Right lobe of liver (tissue), 6 donors: ENCODE measurements around the gene ITGA11. TPM values are rescaled to one million over a fixed set of nuclear protein-coding genes. Genes with fewer than 3 reads are reported as not detected.

Experiments
- ATAC-seq, 4 donors: fragments of 200-7000 bp; cut with Tn5 transposase; one replicate each; pipeline ENCODE4 v1.9.1; 2020; ENCODE audit warnings: mild to moderate bottlenecking in 4 of 4, moderate library complexity in 4 of 4
- DNase-seq, 3 donors: peaks; one replicate each; pipeline ENCODE4 v3.0.0-alpha.2; 2020
- H3K27ac ChIP-seq, 3 donors: fragments of 200-600 bp; one replicate each; pipeline ENCODE4 v1.8.0; 2022
- H3K27me3 ChIP-seq, 2 donors: fragments of 200-600 bp; one replicate each; pipeline ENCODE4 v1.8.0; 2022
- H3K36me3 ChIP-seq, 4 donors: fragments of 200-600 bp; sonication (generic) in 1 of 4; one replicate each; pipeline versions ENCODE4 v1.5.1 to v1.8.0; 2017 to 2022; ENCODE audit warnings: control low read depth in 1 of 4
- H3K4me1 ChIP-seq, 4 donors: fragments of 200-600 bp; sonication (generic) in 1 of 4; one replicate each; pipeline versions ENCODE4 v1.5.1 to v1.8.0; 2017 to 2022; ENCODE audit warnings: control low read depth in 1 of 4
- H3K4me3 ChIP-seq, 3 donors: fragments of 200-600 bp; one replicate each; pipeline ENCODE4 v1.8.0; 2022
- H3K9me3 ChIP-seq, 4 donors: fragments of 200-600 bp; sonication (generic) in 1 of 4; one replicate each; pipeline versions ENCODE4 v1.5.1 to v1.8.0; 2017 to 2022; ENCODE audit warnings: control low read depth in 1 of 4
- POLR2A ChIP-seq: fragments of 450-650 bp; IDR thresholded peaks from one replicate; pipeline ENCODE4 v1.6.1; 2017; ENCODE audit warnings: antibody characterized with exemption, mild to moderate bottlenecking
- WGBS: methylation state at CpG from one replicate; pipeline ENCODE4 v1.1.6; 2018; ENCODE audit warnings: low coverage, low lambda C conversion rate; ENCODE audit not compliant: insufficient coverage; ENCODE audit errors: missing lambda C conversion rate; 5-methylcytosine and 5-hydroxymethylcytosine counted together
- intact Hi-C, 2 donors: fragments of 100-400 bp; cut with DNase I; formaldehyde crosslinking; loops; one replicate each; pipeline versions ENCODE4 v1.11.2 to v1.14.1; 2022
- total RNA-seq, 6 experiments: library from RNA; depleted of rRNA in 2 of 6; stranded (reverse); fragments of >200 nt in 2 of 6; fragmentation: NEBNext Ultra II Directional in 3 of 6; extraction: Animal tissue kit (Norgen Biotek cat#: 25700) in 3 of 6; gene quantifications; one replicate each; pipeline versions ENCODE4 v1.1.0 to v1.2.4, GENCODE V29; 2016 to 2023
- TF ChIP-seq, protein P1 (sequence below), 4 donors: fragments of 200-600 bp in 3 of 4; fragments of 450-650 bp in 1 of 4; IDR thresholded peaks; one replicate each; pipeline versions ENCODE4 v1.5.1 to v1.8.0; 2016 to 2022; ENCODE audit warnings: antibody characterized with exemption in 4 of 4, mild to moderate bottlenecking in 2 of 4
- donor health status: DM: no; HTN: yes; CAD: no.
- donor health status: DM: no; HTN: no; CAD: no.
- donor health status: DM: no; HTN: no; CAD: no.
- donor health status: DM: no; HTN: yes; CAD: no.
- donor health status: DM: no; HTN: yes; CAD: no.

Gene ITGA11
- total RNA-seq, 6 experiments from 2014 or later, result 0.51 to 1.4 (median 0.73) TPM

DNA sequence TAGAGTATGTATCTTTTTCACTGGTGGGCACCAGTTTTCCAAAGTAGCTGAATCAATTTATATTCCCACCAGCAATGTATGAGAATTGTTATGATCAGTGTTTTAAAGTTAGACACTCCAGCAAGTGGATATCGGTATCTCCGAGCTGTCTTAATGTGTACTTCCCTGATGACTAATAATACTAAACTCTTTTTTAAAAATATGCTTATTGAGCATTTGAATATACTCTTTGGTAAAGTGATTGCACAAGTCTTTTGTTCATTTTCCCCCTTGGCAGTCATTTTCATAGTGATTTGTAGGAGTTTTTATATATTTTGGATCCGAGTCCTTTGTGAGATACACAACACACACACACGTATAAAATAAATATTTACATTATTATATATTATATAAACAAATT, 166.9 kb downstream of the ITGA11 start:
- Histone ChIP-seq H3K4me3 (no peak overlapping the region), H3K9me3 (no peaks in the 10 kb centered on the region), H3K36me3 (no peaks in the 10 kb centered on the region), H3K4me1 (no peaks in the 10 kb centered on the region), H3K27ac (no peak overlapping the region), H3K27me3 (no peaks in the 10 kb centered on the region)
- intact Hi-C loops, result no loop called here
- ATAC-seq (no peak), DNase-seq (no peak)
- TF ChIP-seq POLR2A, result no peak
- TF ChIP-seq, protein P1, sequence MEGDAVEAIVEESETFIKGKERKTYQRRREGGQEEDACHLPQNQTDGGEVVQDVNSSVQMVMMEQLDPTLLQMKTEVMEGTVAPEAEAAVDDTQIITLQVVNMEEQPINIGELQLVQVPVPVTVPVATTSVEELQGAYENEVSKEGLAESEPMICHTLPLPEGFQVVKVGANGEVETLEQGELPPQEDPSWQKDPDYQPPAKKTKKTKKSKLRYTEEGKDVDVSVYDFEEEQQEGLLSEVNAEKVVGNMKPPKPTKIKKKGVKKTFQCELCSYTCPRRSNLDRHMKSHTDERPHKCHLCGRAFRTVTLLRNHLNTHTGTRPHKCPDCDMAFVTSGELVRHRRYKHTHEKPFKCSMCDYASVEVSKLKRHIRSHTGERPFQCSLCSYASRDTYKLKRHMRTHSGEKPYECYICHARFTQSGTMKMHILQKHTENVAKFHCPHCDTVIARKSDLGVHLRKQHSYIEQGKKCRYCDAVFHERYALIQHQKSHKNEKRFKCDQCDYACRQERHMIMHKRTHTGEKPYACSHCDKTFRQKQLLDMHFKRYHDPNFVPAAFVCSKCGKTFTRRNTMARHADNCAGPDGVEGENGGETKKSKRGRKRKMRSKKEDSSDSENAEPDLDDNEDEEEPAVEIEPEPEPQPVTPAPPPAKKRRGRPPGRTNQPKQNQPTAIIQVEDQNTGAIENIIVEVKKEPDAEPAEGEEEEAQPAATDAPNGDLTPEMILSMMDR (IDR thresholded peaks at IDR 0.05), result no peak
- WGBS, result 70% methylated on average over 4 of the region's 4 CpGs

DNA sequence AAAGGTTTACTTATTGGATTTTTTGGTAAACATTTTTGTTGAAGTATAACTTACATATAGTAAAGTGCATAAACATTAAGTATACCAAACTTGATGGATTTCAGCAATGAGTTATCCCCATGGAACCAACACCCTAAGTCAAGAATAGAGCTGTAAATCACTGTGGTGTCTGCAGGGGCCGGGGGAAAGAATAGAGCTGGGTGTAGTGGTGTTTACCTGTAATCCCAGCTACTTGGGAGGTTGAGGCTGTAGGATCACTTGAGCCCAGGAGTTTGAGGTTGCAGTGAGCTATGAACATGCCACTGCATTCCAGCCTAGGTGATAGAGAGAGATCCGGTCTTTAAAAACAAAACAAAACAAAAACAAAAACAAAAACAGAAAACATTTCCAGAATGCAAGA, 167.7 kb downstream of the ITGA11 start:
- no peak overlapping the region for H3K27ac ChIP-seq
- intact Hi-C loops, result no loop called here
- DNase-seq (no peak), ATAC-seq (no peak)
- WGBS, result 72% methylated on average over 2 of the region's 2 CpGs
- TF ChIP-seq, protein P1 (IDR thresholded peaks at IDR 0.05), result no peak
- no peak for TF ChIP-seq POLR2A
- no peaks in the 10 kb centered on the region for H3K27me3 ChIP-seq
- H3K4me3 ChIP-seq, result no peak overlapping the region
- H3K4me1 ChIP-seq, result no peaks in the 10 kb centered on the region
- no peaks in the 10 kb centered on the region for H3K9me3 ChIP-seq
- no peaks in the 10 kb centered on the region for H3K36me3 ChIP-seq

DNA sequence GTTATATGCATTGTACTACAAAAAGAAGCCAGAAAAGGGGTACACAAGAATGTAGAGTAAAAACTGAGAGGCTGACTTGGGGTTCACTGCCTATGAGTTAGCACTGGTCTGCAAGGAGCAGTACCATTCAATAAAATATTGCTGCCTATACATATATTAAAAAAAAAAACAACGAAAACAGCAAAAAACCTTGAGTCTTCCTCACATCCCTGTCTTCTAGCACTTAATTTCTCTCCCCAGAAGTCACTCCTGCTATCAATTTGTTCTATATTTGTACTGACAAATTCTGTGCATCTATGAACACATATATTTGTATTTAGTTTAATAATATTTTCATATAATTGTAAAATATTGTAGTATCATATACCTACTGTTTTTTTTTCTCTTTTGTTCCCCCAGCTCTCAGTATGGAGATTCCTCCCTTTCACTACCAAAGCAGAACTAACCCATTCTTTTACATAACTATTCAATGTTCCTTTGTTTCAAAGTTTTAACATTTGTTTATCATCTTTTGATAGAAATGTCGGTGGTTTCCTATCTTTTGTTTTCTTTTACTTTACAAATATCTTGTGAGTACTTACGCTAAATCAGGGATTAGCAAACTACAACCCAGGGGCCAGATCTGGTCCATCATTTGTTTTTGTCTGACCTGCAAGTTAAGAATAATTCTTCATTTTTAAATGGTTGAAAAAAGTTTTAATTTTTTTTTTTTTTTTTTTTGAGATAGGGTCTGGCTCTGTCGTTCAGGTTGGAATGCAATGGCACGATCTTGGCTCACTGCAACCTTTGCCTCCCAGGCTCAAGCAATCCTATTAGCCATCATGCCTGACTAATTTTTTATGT, 169.2 kb downstream of the ITGA11 start:
- no peak overlapping the region for H3K27ac ChIP-seq

DNA sequence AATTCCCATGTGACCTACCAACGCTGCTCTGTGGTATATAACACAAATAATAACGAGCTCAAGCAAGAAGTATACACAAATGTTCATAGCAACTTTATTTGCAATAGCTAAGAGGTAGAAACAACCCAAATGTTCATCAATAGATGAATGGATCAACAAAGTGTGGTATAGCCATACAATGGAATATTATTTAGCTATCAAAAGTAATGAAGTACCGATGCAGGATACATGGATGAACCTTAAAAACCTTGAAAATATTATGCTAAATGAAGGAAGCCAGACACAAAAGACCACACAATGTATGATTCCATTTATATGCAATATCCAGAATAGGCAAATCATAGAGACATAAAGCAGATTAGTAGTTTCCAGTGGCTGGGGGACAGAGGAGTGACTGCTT, 170.0 kb downstream of the ITGA11 start:
- DNase-seq (no peak), ATAC-seq (no peak)
- intact Hi-C loops, result no loop called here
- no peak overlapping the region for H3K27ac ChIP-seq
- H3K9me3 ChIP-seq, result no peaks in the 10 kb centered on the region
- no peaks in the 10 kb centered on the region for H3K4me1 ChIP-seq
- WGBS, result 98% methylated on average over 3 of the region's 3 CpGs
- H3K4me3 ChIP-seq, result no peak overlapping the region
- TF ChIP-seq, protein P1 (IDR thresholded peaks at IDR 0.05), result no peak
- TF ChIP-seq POLR2A, result no peak
- H3K27me3 ChIP-seq, result no peaks in the 10 kb centered on the region
- no peaks in the 10 kb centered on the region for H3K36me3 ChIP-seq

More for the DNA sequence above, 169.2 kb downstream of the ITGA11 start:
- no peaks in the 10 kb centered on the region for H3K27me3 ChIP-seq
- ATAC-seq (no peak), DNase-seq (no peak)
- H3K4me3 ChIP-seq, result no peak overlapping the region
- WGBS, result 55% methylated on average over 5 of the region's 5 CpGs
- H3K4me1 ChIP-seq, result no peaks in the 10 kb centered on the region
- no peaks in the 10 kb centered on the region for H3K36me3 ChIP-seq
- H3K9me3 ChIP-seq, result no peaks in the 10 kb centered on the region
- TF ChIP-seq, protein P1 (IDR thresholded peaks at IDR 0.05), result no peak
- TF ChIP-seq POLR2A, result no peak
- intact Hi-C loops, result no loop called here
